ENCODE measurements around the gene ARHGDIG. TPM values are rescaled to one million over a fixed set of nuclear protein-coding genes. Genes with fewer than 3 reads are reported as not detected.
"Not testable (repeated sequence)": the region's sequence is repeated elsewhere in the genome, so short reads cannot be mapped to it uniquely, and the experiment has no call there.

ARHGDIG gene
- total RNA-seq, 1 donor from 2014 or later = 51.4 TPM

DNA sequence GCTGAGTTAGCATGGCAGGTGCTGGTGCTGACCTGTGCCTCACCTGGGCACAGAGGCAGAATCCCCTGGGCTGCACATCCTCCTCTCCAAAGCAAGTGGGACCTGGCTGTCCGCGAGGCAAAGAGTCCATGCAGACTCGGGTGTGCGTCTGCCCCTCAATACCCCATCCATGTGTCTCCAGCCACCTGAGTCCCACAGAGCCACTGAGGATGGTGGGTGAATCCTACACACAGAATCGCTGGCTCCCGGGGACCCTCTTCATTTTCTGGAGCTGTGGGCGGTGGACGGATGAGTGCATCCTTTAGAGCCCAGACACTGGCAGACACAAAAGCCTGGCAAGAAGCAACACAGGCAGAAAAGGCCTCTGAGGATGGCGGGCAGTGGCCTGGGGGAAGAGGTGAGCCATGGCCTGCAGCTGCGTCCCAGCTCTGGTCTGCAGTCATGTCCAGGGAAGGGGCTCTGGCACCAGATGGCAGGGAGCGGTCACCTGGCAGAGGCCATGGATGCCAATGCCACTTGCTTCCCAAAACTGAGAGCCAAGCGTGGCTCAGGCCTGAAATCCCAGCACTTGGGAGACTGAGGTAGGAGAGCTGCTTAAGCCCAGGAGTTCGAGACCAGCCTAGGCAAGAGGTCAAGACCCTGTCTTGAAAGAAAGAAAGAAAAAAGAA is 42.2 kb downstream of the ARHGDIG start:
- DNase-seq (ENCODE audit: low spot score in 2 of 2) (no peak), FAIRE-seq (no peak)

DNA sequence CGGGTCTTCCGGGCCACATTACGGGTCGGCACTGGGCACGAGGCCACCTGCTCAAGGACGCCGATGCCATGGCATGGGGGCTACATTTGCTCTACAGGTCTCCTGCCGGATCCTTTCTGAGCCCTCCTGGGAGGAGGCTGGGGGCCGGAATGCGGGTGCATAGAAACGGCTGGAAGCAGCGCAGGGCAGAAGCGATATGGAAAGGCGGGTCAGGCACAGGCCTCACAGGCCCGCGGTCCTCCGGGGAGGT is 43.7 kb downstream of the ARHGDIG start:
- FAIRE-seq (no peak), DNase-seq (ENCODE audit: low spot score in 2 of 2) (no peak)

DNA sequence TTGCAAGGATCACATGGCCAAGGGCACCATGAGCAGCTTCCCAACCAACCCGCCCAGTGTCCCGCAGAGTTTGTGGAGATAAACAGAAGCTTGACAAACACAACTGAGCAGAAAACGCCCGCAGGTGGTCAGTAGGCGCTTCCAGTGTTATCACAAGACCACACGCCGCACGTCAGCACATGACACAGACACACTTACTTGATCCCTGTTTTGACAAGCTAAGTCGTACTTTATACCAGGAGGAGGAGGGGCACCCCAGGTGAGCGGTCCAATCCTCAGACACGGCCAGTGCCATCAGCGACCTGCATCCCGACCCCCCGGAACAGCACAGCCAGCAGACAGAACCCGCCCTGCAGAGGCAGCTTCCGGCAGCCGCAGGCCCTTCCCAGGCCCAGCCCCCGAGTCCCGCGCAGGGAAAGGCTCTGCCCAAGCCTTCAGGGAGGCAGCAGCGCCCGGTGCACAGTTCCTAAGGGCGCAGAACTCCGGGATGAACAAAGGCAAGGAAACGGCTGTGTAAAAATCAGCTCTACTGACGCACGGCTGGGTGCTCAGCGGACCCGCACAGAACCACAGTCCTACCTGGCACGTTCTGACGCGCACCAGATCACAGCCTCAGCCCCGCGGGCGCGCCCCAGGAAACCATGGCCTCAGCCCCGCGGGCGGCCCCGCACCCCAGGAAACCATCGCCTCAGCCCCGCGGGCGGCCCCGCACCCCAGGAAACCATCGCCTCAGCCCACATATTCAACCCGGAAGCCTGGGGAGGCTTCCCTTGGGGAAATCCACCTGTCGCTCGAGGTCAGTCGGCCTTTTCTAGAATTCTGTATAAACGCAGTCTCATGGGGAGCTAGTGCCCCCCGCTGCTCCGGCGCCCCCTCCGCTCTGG is 44.3 kb downstream of the ARHGDIG start:
- no peak for DNase-seq (ENCODE audit: low spot score in 2 of 2)
- FAIRE-seq = no peak

DNA sequence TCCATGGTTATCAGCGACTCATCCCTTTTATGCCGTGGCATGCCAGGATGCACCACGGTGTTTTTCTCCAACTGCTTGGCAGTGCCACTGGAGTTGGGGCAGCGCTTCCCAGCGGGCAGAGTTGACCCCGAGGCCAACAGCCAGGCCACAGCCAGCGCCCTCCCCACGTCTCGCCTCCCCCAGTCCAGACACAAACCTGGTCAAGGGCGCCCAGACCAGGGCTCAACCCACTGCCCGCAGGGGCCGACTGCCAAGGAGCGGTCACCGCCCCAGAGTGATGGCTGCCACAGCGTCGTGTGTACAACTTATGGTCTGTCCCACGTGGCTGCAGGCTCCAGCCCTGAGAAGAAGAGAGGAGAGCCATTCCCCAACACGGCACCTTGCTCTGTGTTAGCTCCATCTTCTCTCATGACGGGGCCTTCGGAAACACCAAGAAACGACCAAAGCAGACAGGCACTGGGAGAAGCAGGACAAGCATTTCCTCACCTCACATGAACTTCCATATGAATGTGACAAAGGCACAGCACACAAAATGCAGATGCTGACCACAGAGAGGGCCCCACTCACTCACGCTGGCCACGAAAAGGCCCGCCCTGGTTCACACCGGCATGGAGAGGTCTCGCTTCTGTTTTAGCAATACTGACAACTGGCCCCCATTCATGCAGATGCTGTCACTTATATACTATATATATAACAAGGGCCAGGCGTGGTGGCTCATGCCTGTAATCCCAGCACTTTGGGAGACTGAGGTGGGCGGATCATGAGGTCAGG is 45.2 kb downstream of the ARHGDIG start:
- FAIRE-seq (no peak), DNase-seq (ENCODE audit: low spot score in 2 of 2) (no peak)

DNA sequence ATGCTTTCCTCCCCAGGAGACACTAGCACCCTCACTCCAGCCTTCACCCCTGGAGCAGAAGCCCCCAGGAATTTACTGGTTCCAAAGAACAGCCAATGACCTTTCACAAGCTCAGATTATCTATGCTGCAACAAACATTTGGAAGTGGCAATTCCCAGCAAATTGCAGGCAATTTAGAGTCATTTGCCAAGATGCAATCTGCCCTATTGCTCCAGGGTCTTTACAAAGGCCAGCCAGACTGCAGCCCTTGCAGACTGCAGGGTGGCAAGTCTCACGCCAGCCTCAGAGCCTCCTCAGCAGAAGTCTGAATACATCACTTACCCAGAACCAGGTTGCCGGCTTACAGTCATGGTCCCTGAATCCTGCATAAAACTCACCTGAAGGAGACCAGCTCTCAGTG is 50.4 kb downstream of the ARHGDIG start:
- FAIRE-seq (no peak), DNase-seq (ENCODE audit: low spot score in 2 of 2) (no peak)

DNA sequence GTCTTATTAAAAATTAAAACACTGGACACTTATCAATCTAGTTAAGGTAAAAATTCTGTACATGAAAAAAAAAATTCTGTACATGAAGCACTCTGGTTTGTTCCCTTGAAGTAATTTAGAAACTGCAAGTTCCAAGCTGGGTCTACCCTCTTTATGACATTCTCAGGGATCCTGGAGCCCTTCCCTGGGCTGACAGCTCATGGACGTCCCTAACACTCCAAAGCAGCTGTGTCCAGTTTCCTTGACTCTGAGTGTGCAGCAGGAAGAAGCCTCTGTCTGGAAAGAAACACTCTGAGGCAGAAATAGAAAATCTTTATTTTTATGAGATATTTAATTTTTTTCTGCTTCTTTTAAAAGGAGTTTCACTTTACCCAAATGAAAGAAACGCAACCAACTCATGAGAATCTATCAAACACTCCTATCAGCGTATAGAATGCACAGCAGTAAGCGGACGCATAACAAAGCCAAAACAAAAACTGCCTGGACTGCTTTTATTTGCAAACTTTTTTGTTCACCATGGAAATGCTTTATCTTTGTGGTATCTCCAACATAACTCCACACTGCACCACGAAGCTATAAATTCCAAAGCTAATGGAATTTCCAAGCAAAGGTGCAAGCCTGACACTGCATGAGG is 50.9 kb downstream of the ARHGDIG start:
- DNase-seq (ENCODE audit: low spot score in 2 of 2); FAIRE-seq: not testable (repeated sequence)

Other genes with a start within 250 kb of the ARHGDIG start
- gene POLR3K, start 227.0 kb upstream of the ARHGDIG start, total RNA-seq = 4.9 TPM
- gene SNRNP25, start 226.8 kb upstream of the ARHGDIG start, total RNA-seq = 14.3 TPM
- gene RHBDF1, start 208.0 kb upstream of the ARHGDIG start, total RNA-seq = 1.6 TPM
- gene MPG, start 202.4 kb upstream of the ARHGDIG start, total RNA-seq = 48.9 TPM
- gene NPRL3, start 141.9 kb upstream of the ARHGDIG start, total RNA-seq = 8.2 TPM
- gene HBZ, start 127.9 kb upstream of the ARHGDIG start, total RNA-seq = not detected
- 29.3 TPM for gene HBM, start 114.6 kb upstream of the ARHGDIG start, total RNA-seq
- gene HBA2, start 107.7 kb upstream of the ARHGDIG start, total RNA-seq = 823 TPM
- 371 TPM for gene HBA1, start 103.9 kb upstream of the ARHGDIG start, total RNA-seq
- gene HBQ1, start 100.1 kb upstream of the ARHGDIG start, total RNA-seq = 6.9 TPM
- gene LUC7L, start 51.1 kb upstream of the ARHGDIG start, total RNA-seq = 75.0 TPM
- 17.1 TPM for gene FAM234A, start 45.8 kb upstream of the ARHGDIG start, total RNA-seq
- gene RGS11, start 4.6 kb upstream of the ARHGDIG start, total RNA-seq = 6.5 TPM
- 11.4 TPM for gene PDIA2, start 2.6 kb downstream of the ARHGDIG start, total RNA-seq
- 24.5 TPM for gene AXIN1, start 72.1 kb downstream of the ARHGDIG start, total RNA-seq
- gene MRPL28, start 89.9 kb downstream of the ARHGDIG start, total RNA-seq = 44.8 TPM
- gene PGAP6, start 101.4 kb downstream of the ARHGDIG start, total RNA-seq = 18.8 TPM
- 12.6 TPM for gene NME4, start 116.6 kb downstream of the ARHGDIG start, total RNA-seq
- 7.7 TPM for gene DECR2, start 121.3 kb downstream of the ARHGDIG start, total RNA-seq
- gene RAB11FIP3, start 145.1 kb downstream of the ARHGDIG start, total RNA-seq = 26.5 TPM
- gene CAPN15, start 247.1 kb downstream of the ARHGDIG start, total RNA-seq = 7.3 TPM

Measured in frontal cortex (tissue), 4 donors.